SU-DHL-6 (cell line): ENCODE measurements around the gene KAZN.

Experiments used
- H2AFZ ChIP-seq: fragments of 200-600 bp; sonication (generic); 2 replicates; pipeline ENCODE4 v1.6.1; 2014; ENCODE audit warnings: low read depth, mild to moderate bottlenecking, moderate library complexity, mixed read lengths, antibody characterized with exemption, low read length; ENCODE audit not compliant: severe bottlenecking
- H3F3A ChIP-seq: fragments of 200-600 bp; shearing (Covaris generic); 2 replicates; pipeline ENCODE4 v1.6.0; 2016; ENCODE audit warnings: antibody characterized with exemption, mild to moderate bottlenecking; ENCODE audit not compliant: insufficient read depth
- H3K27ac ChIP-seq: fragments of 200-600 bp; sonication (generic); 2 replicates; pipeline ENCODE4 v1.5.1; 2016; ENCODE audit warnings: low read depth, mild to moderate bottlenecking, low read length, moderate library complexity, mixed read lengths
- H3K27me3 ChIP-seq: fragments of 200-600 bp; sonication (generic), shearing (Covaris generic); 2 replicates; pipeline ENCODE4 v1.6.0; 2014; ENCODE audit warnings: mild to moderate bottlenecking, low read length
- H3K36me3 ChIP-seq: fragments of 200-600 bp; sonication (generic); 2 replicates; pipeline ENCODE4 v1.6.1; 2014; ENCODE audit warnings: mild to moderate bottlenecking, low read length, mixed read lengths
- H3K4me2 ChIP-seq: fragments of 300-600, 200-600 bp; shearing (Covaris generic), sonication (generic); 2 replicates; pipeline ENCODE4 v1.6.0; 2014; ENCODE audit warnings: low read length, low read depth, mild to moderate bottlenecking; ENCODE audit not compliant: poor library complexity, severe bottlenecking
- H3K4me3 ChIP-seq: fragments of 200-600 bp; sonication (generic); 2 replicates; pipeline ENCODE4 v1.5.1; 2014; ENCODE audit warnings: antibody characterized with exemption, low read length, mild to moderate bottlenecking, mixed read lengths; ENCODE audit not compliant: insufficient read depth, poor library complexity, severe bottlenecking
- H3K79me2 ChIP-seq: fragments of 200-600 bp; sonication (generic); 2 replicates; pipeline ENCODE4 v1.6.1; 2014; ENCODE audit warnings: mild to moderate bottlenecking, low read length, moderate library complexity; ENCODE audit not compliant: insufficient read depth
- H3K9ac ChIP-seq: fragments of 200-600 bp; sonication (generic); 2 replicates; pipeline ENCODE4 v1.7.0; 2014; ENCODE audit warnings: mild to moderate bottlenecking, low read length
- H3K9me2 ChIP-seq: fragments of 200-600 bp; sonication (generic); replicated peaks from 2 replicates; pipeline ENCODE4 v1.6.1; 2014; ENCODE audit warnings: low read length; ENCODE audit not compliant: insufficient read depth
- H3K9me3 ChIP-seq: fragments of 200-600 bp; sonication (generic); 2 replicates; pipeline ENCODE4 v1.6.1; 2014; ENCODE audit warnings: low read length, mixed read lengths; ENCODE audit not compliant: insufficient read depth
- H4K20me1 ChIP-seq: fragments of 200-600 bp; sonication (generic); 2 replicates; pipeline ENCODE4 v1.6.1; 2014; ENCODE audit warnings: low read depth, mild to moderate bottlenecking, antibody characterized with exemption, low read length, moderate library complexity, mixed read lengths
- EZH2phosphoT487 ChIP-seq: fragments of 200-600 bp; sonication (generic), shearing (Covaris generic); conservative IDR thresholded peaks from 2 replicates; pipeline ENCODE4 v1.6.1; 2018; ENCODE audit warnings: mild to moderate bottlenecking, antibody characterized with exemption, low read length, moderate library complexity, mixed read lengths
- TF ChIP-seq, protein P1 (sequence below): fragments of 200-600 bp; sonication (generic); IDR thresholded peaks from one replicate; pipeline ENCODE4 v1.5.1; 2017; ENCODE audit warnings: antibody characterized with exemption, mild to moderate bottlenecking, low read length, moderate library complexity; ENCODE audit not compliant: insufficient read depth, poor library complexity, severe bottlenecking

Gene KAZN

DNA sequence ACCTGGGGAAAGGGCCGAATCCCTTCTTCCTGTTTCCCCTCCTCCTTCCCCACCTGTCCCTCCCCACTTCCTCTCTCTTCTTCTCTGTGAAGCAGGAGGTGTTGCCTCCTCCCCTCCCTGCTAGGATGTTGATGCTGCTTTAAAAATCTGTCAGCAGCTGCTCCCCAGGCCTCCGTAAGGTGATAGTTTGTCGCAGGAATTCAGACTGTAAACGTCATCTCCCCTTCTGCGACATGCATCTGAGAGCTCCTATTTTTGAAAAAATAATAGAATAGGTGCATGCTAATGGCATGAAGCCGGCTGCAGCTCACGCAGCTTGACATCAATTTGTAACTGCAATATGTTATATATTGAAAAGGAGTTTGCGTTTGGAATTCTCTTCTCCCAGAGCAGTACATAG lies 70.1 kb downstream of the KAZN start:
- Histone ChIP-seq H4K20me1 (no peaks in the 10 kb centered on the region), H3K27ac (no peak overlapping the region), H3K4me3 (no peak overlapping the region), H3F3A (no peaks in the 10 kb centered on the region), H3K4me2 (no peak overlapping the region), H3K9me3 (no peaks in the 10 kb centered on the region), H3K9me2 (no peaks in the 10 kb centered on the region), H3K79me2 (no peaks in the 10 kb centered on the region), H3K9ac (no peak overlapping the region), H3K36me3 (no peaks in the 10 kb centered on the region), H3K27me3 (no peaks in the 10 kb centered on the region), H2AFZ (no peak overlapping the region)
- TF ChIP-seq, protein P1, sequence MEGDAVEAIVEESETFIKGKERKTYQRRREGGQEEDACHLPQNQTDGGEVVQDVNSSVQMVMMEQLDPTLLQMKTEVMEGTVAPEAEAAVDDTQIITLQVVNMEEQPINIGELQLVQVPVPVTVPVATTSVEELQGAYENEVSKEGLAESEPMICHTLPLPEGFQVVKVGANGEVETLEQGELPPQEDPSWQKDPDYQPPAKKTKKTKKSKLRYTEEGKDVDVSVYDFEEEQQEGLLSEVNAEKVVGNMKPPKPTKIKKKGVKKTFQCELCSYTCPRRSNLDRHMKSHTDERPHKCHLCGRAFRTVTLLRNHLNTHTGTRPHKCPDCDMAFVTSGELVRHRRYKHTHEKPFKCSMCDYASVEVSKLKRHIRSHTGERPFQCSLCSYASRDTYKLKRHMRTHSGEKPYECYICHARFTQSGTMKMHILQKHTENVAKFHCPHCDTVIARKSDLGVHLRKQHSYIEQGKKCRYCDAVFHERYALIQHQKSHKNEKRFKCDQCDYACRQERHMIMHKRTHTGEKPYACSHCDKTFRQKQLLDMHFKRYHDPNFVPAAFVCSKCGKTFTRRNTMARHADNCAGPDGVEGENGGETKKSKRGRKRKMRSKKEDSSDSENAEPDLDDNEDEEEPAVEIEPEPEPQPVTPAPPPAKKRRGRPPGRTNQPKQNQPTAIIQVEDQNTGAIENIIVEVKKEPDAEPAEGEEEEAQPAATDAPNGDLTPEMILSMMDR: no peak
- no peak for TF ChIP-seq EZH2phosphoT487

DNA sequence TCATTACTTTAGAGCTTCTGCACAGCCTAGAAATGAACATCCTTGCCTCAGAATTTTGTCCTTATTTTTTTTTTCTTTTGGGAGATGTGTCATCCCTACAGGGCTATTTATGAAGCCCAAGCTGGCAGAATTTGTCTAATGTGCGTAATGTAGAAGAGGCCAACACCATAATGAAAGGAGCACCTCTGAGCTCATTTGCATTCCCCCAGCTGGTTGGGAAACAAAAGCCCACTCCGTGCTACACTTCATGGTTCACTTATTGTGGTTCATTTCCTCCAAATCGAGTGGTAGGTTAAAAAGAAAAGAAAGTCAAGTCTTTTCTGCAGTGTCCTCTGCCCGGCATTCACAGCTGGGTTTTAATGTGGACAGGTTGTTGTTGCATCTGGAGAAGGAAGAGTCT lies 73.5 kb downstream of the KAZN start:
- Histone ChIP-seq H3K9me3 (no peaks in the 10 kb centered on the region), H3K9me2 (no peaks in the 10 kb centered on the region), H3K79me2 (no peaks in the 10 kb centered on the region), H3K36me3 (no peaks in the 10 kb centered on the region), H3F3A (no peaks in the 10 kb centered on the region), H3K4me3 (no peak overlapping the region), H3K27me3 (no peaks in the 10 kb centered on the region), H3K9ac (no peak overlapping the region), H3K4me2 (no peak overlapping the region), H4K20me1 (no peaks in the 10 kb centered on the region), H2AFZ (no peak overlapping the region), H3K27ac (no peak overlapping the region)
- TF ChIP-seq, protein P1: no peak
- TF ChIP-seq EZH2phosphoT487: no peak

DNA sequence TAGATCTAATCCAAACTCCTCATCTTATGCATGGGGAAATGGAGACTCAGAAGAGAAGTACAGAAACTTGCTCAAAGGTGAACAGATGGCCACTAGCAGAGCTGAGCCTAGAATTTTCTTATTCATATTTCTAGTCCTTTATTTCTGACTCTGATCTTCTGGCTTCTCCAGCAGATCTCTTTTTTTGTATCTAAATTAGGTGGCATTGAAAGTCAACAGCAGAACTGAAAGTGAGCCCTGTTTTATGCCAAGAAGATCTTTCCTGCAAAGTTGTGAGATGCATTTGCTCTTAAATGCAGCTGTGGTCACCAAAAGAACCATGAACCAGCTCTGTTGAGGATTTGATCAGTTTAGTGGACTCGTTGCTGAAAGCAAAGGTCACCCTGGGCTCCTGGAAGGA lies 75.5 kb downstream of the KAZN start:
- Histone ChIP-seq H3K27ac (no peak overlapping the region), H3K4me2 (no peak overlapping the region), H3F3A (no peaks in the 10 kb centered on the region), H3K36me3 (no peaks in the 10 kb centered on the region), H2AFZ (no peak overlapping the region), H4K20me1 (no peaks in the 10 kb centered on the region), H3K4me3 (no peak overlapping the region), H3K9me2 (no peaks in the 10 kb centered on the region), H3K79me2 (no peaks in the 10 kb centered on the region), H3K9ac (no peak overlapping the region), H3K27me3 (no peaks in the 10 kb centered on the region), H3K9me3 (no peaks in the 10 kb centered on the region)
- TF ChIP-seq, protein P1: no peak
- TF ChIP-seq EZH2phosphoT487: no peak

DNA sequence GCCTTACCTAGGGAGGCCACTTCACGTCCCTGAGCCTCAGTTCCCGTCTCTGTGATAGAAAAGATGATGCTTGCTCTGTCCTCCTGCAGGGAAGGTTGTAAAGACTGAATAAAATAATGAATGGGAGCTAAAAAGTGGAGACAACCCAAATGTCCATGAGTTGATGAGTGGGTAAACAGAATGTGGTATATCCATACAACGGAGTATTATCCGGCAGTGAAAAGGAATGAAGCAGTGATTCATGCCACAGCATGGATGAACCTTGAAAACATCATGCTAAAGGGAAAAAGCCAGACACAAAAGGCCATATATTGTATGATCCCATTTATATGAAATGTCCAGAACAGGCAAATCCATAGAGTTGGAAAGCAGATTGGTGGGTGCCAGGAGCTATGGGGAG lies 77.9 kb downstream of the KAZN start:
- Histone ChIP-seq H3K27me3 (no peaks in the 10 kb centered on the region), H3K36me3 (no peaks in the 10 kb centered on the region), H3K27ac (no peak overlapping the region), H3F3A (no peaks in the 10 kb centered on the region), H4K20me1 (no peaks in the 10 kb centered on the region), H2AFZ (no peak overlapping the region), H3K79me2 (no peaks in the 10 kb centered on the region), H3K4me3 (no peak overlapping the region), H3K9ac (no peak overlapping the region), H3K4me2 (no peak overlapping the region), H3K9me2 (no peaks in the 10 kb centered on the region), H3K9me3 (no peaks in the 10 kb centered on the region)
- TF ChIP-seq, protein P1: no peak
- TF ChIP-seq EZH2phosphoT487: no peak
